SKM-1 (cell line): ENCODE data around the gene CEP41.
"Not testable (repeated sequence)": the region's sequence is repeated elsewhere in the genome, so short reads cannot be mapped to it uniquely, and the experiment has no call there.

Experiments
- DNase-seq: peaks from one replicate; lab custom pipeline; 2025; ENCODE audit not compliant: unreplicated experiment; lab: John Stamatoyannopoulos, UW

CEP41 gene

DNA sequence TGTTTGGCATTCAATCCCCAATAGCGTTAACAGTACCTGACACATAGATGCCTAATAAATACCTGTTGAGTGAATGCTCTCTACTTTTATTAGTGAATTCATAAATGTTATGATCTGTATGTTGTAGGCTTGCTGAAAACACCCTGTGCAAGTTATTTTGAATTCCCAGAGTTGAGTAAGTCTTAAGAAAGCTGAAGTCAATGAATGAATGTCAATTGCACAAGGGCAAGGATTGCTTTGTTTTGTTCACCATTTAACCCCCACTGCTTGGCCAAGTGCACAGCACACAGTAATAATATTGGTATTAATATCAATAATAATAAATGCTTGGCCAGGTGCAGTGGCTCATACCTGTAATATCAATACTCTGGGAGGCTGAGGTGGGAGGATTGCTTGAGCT is 50.3 kb downstream of the CEP41 start:
- no peak for DNase-seq

DNA sequence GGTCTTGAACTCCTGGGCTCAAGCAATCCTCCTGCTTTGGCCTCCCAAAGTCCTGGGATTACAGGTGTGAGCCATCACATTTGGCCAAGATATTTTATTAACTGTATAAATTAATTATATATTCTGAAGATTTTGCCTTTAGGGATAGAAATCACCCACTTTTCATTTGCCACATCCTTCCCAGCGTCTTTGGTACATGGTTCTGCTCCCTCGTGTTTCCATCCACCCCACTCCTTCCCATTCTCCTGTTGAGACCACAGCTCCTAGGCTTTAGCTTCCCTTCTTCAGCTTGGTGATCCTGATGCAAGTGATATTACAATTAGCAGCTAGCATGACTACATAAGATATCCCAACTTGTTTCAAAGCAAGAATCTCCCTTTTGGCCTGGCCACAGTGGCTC is 52.1 kb downstream of the CEP41 start:
- no peak for DNase-seq

DNA sequence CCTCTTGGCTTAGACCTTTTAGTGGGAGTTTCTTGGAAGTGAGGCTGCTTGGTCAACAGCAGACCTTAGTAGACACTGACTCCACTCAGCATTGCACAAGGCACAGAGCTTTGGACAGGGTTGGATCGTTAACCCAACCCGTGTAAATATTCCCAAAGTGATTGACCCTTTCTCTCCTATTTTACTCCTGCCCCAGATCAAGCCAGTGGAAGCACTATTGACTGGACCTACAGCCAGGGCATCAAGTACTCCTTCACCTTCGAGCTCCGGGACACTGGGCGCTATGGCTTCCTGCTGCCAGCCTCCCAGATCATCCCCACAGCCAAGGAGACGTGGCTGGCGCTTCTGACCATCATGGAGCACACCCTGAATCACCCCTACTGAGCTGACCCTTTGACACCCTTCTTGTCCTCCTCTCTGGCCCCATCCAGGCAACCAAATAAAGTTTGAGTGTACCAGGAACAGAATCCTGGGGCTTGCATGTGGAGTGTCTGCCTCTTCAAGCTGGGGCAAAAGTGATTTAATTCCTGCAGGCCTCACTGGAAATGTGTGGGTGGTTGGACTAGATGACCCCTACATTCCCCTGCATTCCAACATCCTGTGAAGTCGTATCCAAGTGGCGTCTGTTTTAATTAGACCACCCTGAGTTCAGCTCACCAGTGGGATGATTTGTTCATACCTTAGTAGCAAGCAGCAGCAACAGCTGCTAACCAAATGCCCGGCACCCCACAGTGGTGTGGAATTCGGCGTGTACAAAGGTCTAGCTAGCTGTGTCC is 53.0 kb downstream of the CEP41 start:
- DNase-seq = no peak

DNA sequence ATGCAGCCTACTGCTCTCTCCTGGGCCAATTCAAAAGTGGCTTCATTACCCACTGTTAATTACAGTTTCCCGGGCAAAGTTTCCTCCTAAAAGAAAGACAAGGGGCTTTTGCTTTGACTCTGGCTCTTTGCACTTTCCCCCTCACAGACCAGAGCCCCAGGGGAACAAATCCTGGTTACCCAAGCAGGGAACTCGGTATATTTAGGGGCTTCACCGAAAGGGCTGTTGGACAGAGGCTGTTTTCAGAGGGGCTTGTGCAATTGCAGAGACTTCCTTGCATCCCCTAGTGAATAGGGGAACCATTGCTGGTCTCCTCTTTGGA is 53.5 kb downstream of the CEP41 start:
- no peak for DNase-seq

DNA sequence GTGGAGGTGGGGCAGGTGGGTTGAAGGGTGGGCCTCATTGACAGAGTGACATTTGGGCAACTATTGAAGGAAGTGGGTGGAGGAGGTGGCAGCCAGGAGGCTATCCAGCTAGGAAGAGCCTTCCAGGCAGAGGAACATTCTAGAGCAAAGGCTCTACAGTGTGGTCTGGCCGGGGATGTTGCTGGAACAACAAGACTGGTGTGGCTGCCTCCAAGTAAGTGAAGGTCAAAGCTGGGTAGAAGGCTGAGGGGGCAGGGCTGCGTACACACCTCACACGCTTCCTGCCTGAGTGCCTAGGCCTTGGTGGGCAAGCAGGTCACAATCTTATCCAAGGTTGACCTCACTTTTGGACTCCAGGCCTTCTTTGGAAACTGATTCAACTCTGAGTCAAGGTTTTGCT is 53.9 kb downstream of the CEP41 start:
- DNase-seq = no peak

DNA sequence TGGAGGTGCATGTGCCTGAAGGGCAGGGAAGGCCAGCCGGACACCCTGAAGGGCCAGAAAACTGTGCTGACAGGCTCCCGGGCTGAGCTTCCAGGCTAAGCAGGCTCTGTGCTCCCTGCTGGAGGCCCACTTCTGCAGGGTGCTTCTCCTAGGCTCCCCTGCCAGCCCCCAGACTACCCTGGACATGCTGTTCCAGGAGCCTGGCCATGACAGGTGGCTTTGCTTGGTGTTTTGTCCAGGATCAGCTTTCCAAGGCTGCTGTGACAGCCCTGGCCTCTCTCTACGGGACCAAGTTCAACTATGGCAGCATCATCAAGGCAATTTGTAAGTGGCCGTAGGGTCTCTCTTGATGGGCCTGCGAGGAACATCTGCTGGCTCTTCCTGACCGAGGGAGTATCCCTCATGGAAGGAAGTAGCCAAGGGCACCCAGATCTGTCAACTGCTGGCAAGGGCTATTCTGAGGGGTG is 55.2 kb downstream of the CEP41 start:
- no peak for DNase-seq

DNA sequence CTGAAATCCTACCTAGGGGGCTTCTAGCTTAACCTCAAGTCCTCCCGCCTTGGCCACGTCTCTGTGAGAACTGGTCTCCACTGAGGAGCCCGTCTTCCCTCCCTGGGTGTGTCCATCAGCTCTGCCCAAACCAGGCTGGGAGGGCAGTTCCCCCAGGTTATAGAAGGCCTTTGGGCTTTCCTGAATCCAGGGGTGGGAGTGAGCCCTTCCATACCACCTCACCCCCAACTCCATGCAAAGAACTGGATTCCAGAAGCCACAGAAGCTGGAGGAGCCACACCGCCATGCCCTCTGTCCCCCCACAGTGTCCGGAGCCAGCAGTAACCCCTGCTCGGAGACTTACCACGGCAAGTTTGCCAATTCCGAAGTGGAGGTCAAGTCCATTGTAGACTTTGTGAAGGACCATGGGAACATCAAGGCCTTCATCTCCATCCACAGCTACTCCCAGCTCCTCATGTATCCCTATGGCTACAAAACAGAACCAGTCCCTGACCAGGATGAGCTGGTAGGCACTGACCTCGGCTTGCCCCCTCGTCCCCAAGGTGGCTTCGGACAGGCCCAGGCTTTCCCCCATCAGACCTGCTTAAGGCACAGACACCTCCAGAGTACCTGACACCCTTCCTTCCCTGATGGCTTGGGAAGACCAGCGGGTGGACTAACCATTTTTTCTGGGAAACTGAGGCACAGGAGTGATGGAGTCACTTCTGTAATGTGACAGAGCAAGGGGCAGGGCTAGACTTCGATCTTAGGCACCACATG is 55.8 kb downstream of the CEP41 start:
- no peak for DNase-seq

DNA sequence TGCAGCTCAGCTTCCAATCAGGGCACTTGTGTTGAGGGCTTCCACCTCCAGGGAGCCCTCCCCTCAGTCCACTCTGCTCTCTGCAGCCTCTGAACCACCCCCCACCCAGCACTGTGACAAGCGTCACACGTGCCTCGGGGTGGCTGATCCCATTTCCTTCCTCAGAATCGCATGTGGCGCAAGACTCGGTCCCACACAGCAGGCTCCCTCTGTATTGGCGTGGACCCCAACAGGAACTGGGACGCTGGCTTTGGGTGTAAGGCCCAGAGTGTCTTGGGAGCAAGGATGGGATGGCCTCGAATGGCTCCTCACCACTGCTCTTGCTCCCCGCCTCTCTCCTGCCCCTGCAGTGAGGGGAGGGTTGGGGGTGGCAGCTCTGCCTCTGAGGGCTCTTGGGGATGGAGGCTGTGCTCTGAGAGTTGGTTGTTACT is 56.4 kb downstream of the CEP41 start:
- DNase-seq = no peak

DNA sequence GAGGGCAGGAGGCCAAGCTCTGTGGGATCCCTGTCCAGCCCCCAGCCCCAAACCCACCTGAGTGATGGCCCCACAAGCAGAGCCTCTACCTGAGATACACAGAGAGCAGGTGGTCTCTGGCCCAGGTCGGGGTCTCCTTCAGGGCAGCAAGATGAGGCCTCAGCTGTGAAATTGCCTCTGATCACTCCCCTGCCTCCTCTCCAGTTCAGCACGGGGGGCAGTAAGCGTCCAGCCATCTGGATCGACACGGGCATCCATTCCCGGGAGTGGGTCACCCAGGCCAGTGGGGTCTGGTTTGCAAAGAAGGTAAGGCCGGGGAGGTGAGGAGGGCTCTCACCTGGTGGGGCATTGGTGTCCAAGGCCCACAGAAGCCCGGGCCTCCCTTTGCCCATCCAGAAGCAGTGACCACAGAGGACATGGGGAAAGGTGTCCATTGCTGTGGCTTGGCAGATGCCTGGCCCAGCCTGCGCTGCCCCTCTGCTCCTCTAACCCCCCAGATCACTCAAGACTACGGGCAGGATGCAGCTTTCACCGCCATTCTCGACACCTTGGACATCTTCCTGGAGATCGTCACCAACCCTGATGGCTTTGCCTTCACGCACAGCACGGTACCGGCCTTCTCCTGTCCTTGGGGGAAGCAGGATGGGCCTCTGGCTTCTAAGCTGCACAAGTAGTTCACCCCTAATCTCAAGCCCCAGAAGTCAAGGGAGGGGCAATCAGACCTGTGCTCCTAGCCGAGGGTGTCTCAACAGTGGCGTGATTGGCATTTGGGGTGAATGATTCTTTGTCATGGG is 57.4 kb downstream of the CEP41 start:
- no peak for DNase-seq

DNA sequence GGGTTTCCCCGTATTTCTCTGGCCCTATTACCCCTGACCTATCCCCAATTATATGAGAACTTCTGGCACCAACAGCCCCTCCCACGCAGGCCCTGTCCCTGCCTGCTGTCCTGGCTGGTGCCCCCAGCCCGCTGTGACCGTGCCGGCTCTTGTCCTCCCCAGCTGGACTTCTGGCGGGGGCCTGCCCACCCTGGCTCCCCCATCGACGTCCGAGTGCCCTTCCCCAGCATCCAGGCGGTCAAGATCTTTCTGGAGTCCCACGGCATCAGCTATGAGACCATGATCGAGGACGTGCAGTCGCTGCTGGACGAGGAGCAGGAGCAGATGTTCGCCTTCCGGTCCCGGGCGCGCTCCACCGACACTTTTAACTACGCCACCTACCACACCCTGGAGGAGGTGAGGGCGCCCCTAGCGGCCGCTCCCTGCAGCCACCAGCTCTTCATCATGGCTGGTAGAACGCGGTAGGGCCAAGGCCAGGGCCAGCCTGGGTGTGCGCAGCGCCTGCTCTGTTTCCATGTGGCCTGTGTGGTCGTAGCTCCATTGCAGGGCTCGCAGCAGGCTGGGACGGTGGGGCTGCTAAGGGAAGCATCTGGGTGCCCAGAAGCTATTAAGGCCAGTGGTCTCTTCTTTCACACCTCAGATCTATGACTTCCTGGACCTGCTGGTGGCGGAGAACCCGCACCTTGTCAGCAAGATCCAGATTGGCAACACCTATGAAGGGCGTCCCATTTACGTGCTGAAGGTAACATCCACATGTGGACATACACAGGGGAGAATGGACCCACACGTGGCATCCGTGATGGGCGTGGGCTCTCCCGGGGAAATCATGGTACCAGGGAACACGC is 59.1 kb downstream of the CEP41 start:
- DNase-seq = no peak

DNA sequence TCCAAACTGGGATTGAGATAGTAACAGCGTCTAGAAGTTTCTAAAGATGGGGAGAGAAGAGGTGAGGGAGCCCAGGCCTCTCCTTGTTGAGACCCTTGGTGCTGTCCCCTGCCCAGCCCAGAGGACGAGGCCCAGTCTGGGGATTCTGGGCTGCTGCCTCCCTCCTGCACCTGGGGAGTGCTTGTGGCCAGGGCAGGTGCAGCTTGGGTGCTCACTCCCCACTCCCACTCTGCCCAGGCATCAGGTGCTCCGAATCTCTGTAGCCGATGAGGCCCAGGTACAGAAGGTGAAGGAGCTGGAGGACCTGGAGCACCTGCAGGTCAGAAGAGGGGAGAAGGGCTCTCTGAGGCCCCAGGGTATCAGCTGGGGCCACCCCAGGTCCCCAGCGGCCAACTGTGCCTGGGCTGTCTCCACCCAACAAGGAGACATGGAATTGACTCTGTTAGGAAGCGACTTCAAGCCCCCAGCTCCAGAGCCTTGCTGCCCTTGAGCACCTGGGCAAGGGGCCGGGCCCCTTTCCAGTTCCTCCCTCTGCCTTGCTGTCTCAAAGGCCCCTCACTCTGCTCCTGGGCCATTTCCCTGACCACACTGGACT is 59.9 kb downstream of the CEP41 start:
- no peak for DNase-seq

DNA sequence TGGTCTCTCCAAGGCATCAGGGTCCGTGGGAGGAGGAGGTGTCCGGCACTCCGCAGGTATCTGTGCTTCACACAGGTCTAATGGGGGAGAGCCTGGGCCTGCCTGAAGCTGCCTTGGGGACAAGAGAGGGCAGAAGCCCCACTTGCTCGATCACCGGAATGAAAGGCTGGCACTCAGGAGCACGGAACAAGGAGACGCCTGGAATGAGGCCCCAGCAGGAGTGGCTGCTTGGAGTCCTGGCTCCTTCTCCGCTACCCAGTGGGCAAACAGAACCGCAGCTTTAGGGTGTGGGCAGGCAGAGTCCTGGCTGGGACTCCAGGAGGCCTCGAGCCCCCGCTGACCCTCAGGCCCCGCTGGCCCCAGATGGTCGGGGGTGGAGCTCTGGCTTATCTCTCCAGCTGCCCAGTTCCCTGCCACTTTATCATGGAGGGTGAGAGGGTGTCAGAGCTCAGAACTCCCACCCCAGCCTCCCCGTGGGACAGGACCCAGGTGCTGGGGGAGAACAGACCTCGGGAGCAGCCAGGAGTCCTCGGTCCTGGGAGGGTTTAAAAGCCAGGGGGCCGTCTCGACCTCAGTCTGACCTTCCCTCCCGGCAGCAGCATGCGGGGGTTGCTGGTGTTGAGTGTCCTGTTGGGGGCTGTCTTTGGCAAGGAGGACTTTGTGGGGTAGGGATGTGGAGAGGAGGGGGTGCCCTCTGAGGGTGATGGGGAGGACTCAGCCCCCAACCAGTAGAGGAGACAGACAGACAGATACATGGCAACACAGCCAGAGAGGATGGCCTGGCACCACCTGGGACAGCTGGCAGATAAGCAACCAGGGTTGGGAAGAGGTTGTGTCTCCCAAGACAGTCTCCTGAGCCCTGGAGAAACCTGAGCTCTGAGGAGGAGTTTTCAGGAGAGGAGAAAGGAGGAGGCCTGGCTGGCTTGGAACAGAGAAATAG is 60.6 kb downstream of the CEP41 start, which contains the start of gene CPA1:
CPA1 (plus strand) TSS at position 574 of the 940 bp plus-strand sequence; CDS start at position 601, 27 bp downstream.
- no peak for DNase-seq

DNA sequence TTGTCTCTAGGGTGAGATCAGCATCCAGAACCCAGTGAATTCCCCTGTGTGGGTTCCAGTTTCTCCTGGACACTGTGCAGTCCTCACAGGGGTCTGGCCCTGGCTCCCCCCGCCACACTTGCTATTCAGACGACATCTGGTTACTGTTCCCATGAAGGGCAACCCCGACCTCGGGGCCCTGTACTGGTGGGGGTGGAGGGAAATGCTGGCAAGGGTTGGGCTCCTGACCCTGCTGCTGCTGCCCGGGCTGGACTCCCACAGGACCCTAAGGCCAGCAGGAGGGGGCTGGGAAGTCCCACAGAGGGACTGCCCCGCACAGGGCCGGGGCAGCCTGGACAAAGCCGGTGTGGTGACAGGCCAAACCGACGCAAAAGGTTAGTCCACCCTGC is 61.3 kb downstream of the CEP41 start:
- no peak for DNase-seq

DNA sequence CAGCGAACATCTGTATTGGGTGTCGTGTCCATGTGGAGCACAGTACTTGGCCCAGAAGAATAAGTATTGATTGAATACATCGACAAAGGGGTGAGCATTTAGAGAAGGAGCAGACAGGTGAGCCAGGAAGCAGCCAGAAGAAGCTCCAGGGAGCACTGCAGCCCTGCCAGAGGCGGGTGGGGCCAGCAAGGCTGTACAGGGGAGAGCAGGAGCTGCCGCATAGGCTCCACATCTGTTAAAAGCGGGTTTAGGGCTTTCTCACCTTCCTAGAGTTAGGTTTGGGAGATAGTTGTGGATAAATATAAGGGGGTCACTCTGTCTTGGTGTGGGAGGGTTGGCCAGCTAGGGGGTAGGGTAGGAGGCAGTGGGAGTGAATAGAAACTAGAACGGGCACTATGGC is 61.8 kb downstream of the CEP41 start:
- no peak for DNase-seq

DNA sequence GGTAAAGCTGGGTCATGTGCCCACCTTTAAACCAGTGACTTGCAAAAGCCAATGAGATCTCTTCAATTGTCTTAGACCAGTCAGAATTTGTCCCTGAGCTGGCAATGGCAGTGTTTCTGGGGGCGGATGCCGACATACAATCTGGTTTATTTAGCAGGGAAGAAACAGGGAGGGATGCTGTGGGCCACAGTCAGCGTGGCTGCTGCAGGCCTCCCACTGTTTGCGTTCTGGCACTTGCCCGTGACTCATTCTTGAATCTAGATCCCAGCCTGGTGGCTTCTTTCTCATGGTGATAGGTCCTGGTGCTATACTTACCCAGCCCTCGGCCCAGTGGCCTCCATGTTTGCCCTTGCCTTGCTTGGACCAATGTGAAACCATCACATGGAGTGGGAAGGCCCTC is 63.6 kb downstream of the CEP41 start:
- DNase-seq = no peak

DNA sequence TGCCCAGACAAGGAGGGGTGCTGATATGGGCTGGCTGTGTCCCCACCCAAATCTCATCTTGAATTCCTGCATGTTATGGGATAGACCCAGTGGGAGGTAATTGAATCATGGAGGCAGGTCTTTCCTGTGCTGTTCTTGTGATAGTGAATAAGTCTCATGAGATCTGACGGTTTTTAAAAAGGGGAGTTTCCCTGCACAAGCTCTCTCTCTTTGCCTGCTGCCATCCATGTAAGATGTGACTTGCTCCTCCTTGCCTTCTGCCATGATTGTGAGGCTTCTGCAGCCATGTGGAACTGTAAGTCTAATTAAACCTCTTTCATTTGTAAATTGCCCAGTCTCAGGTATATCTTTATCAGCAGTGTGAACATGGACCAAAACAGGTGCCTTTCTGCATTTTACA is 64.4 kb downstream of the CEP41 start:
- DNase-seq = not testable (repeated sequence)

DNA sequence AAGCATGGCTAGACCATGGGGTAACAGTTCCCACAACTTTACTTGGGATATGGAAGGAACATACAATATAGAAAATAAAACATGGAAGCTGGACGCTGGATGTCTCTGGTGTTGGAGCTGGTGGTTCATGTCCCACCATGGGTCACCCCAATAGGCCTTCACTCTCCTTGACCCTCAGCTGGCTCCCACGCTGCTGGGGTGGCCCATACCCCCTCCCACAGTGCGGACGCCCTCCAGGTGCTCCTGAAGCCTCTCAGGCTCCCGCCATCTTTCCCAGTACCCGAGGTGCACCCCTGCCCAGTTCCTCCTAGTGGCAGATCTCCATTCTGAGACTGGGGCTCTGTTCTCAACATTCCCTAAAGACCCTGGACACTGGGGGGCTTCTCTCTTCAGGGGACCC is 66.3 kb downstream of the CEP41 start:
- DNase-seq = no peak

DNA sequence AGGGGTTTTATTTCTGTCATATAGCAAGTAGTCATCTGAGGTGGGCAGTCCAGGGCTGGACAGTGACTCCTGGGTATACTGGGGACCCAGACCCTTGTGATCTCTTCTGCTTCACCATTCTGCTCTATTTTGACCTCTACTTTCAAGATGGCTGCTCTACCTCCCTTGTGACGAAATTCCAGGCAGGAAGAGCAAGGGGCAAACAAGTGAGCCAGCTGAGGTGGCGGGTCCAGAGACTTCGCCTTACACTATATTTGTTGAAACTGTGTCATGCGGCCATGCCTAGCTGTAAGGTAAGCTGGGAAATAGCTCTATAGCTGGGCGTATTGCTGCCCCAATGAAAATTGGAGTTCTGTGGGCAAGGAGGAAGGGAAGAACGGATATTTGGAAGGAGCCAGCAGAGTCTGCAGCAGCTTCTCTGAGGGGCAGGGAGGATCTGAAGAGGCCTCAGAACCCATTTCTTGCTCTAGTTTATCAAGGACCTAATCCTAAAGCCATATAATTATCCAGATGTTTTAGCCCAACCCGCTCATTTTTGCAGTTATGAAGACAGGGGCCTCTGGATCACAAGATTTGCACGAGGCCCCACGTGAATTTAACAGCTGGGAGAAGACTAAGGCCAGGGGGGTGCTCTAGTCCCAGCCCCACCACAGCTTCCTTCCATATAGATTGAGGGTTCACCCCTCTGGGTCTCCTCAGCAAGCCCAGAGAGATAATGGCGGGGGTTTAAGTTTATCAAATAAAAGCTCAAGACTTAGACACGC is 68.2 kb downstream of the CEP41 start:
- DNase-seq = no peak

DNA sequence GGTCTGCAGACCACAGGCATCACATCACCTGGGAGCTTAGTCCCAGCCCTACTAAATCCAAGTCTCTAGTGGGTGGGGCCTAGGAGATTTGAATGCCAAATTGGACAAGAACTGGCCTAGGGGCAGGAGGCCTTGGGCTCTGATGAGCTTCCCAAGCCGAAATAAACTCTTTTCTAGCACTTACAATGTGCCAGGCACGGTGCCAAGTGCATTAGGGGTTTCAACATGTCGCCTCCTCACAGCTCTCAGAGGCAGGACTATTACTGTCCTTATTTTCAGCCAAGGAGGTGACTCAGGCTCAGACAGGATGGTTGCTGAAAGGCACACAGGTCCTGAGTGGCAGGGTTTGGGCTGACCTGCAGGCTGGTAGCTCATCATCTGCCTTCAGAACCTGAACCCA is 69.8 kb downstream of the CEP41 start:
- DNase-seq = no peak
